ENCODE data around the gene TNPO1. TPM values are rescaled to one million over a fixed set of nuclear protein-coding genes. Genes with fewer than 3 reads are reported as not detected.

Gene TNPO1
- total and polyA plus RNA-seq, 9 of the 15 experiments (the other 6 are each of a cell fraction or from before 2014, with no cell fraction given) = 20.8 to 176 (median 97.9) TPM

- TF ChIP-seq RFX7 (CRISPR knock-in tag; IDR thresholded peaks at IDR 0.05) = no peak
- no peak for TF ChIP-seq KDM2B (CRISPR knock-in tag; IDR thresholded peaks at IDR 0.05)
- no peak for TF ChIP-seq SMARCB1 (IDR thresholded peaks at IDR 0.05; ENCODE audit: insufficient read length, low read depth)
- TF ChIP-seq PCBP1 (IDR thresholded peaks at IDR 0.05; ENCODE audit: low read depth, low read length, poor library complexity, severe bottlenecking) = peak; percentile 17
- no peak for TF ChIP-seq BCOR (IDR thresholded peaks at IDR 0.05)
- TF ChIP-seq AFF4 (CRISPR knock-in tag; IDR thresholded peaks at IDR 0.05) = no peak; the same call in 1 of the 2 replicates
- TF ChIP-seq RBBP5 (IDR thresholded peaks at IDR 0.05; ENCODE audit: borderline replicate concordance, insufficient read depth, low read length, poor library complexity, severe bottlenecking) = peak; percentile 87
- no peak for TF ChIP-seq MCM5 (IDR thresholded peaks at IDR 0.05; ENCODE audit: low read depth)
- TF ChIP-seq ZNF766 (CRISPR knock-in tag; conservative IDR thresholded peaks at IDR 0.05) = 0 out of 2 replicates have a peak, but pooled peaks have one; percentile 55
- TF ChIP-seq HOXB6 (CRISPR knock-in tag; IDR thresholded peaks at IDR 0.05; ENCODE audit: borderline replicate concordance) = no peak
- TF ChIP-seq TBP (optimal IDR thresholded peaks at IDR 0.05; ENCODE audit: low read depth, low read length) = peak; percentile 2
- TF ChIP-seq MBD2 (IDR thresholded peaks at IDR 0.05; ENCODE audit: borderline replicate concordance, low read depth) = no peak
- peak; percentile 64 for TF ChIP-seq CXXC5 (CRISPR knock-in tag; IDR thresholded peaks at IDR 0.05)
- TF ChIP-seq ZNF224 (CRISPR knock-in tag; IDR thresholded peaks at IDR 0.05) = no peak
- no peak for TF ChIP-seq NCOA2 (IDR thresholded peaks at IDR 0.05; ENCODE audit: partially characterized antibody in 2 of 2)
- TF ChIP-seq ZNF695 (CRISPR knock-in tag; IDR thresholded peaks at IDR 0.05) = no peak
- peak; percentile 58; the same call in 1 of the 2 replicates for TF ChIP-seq RB1 (IDR thresholded peaks at IDR 0.05; ENCODE audit: low read depth)
- TF ChIP-seq POLR3G (IDR thresholded peaks at IDR 0.05; ENCODE audit: extremely low read depth, insufficient read length, insufficient replicate concordance) = no peak
- no peak for TF ChIP-seq ZNF57 (CRISPR knock-in tag; IDR thresholded peaks at IDR 0.05)
- no peak for TF ChIP-seq DLX4 (CRISPR knock-in tag; IDR thresholded peaks at IDR 0.05)
- TF ChIP-seq TRIM25 (IDR thresholded peaks at IDR 0.05; ENCODE audit: borderline replicate concordance) = no peak
- TF ChIP-seq PRPF4 (IDR thresholded peaks at IDR 0.05; ENCODE audit: insufficient read depth, low read depth, low read length, poor library complexity, severe bottlenecking) = peak; percentile 10
- TF ChIP-seq FUS (optimal IDR thresholded peaks at IDR 0.05; ENCODE audit: low read depth, low read length) = no peak
These were observed 32.3 kb downstream of the TNPO1 start (continued) for GRCh38 chr5:72848474-72849428.
